Hematopoietic multipotent progenitor cell treated with erythropoietin and hydrocortisone succinate and interleukin-3 and kit ligand, for 8 days (in vitro differentiated cells): Measurements from ENCODE around the gene WDR12.
"Not testable (repeated sequence)": the region's sequence is repeated elsewhere in the genome, so short reads cannot be mapped to it uniquely, and the experiment has no call there.

ENCODE experiments used
- DNase-seq: peaks from one replicate; pipeline ENCODE4 v3.0.0-alpha.2; 2015

Gene WDR12

GRCh38 chr2:202883987-202884675 lies 27.3 kb downstream of the WDR12 start:
- peak; percentile 25 for DNase-seq

- DNase-seq = no peak
Measured at GRCh38 chr2:202881570-202881969, 29.9 kb downstream of the WDR12 start.

DNA sequence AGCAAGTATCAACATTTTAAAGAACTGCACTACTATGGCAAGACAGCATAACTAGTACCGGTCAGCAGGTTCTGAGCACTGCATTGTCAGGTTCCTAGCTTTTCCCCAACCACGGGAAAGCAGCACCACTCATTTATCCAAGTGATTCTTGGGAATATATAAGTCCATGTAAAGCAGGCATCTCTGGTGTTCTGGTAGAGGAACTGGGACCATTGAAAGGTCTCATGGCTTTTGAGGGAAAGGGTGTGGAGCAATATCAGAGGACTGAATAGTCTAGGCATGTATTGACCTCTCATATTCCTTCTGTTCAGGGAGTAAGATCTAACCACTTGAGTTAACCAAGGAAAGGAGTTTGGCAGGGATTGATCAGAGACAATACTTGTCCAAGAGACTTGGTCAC lies 33.8 kb downstream of the WDR12 start:
- DNase-seq = no peak

GRCh38 chr2:202871300-202872141 lies 40.0 kb downstream of the WDR12 start, which contains the start of gene ICA1L:
Gene ICA1L (minus strand): TSS chr2:202871766. CDS start chr2:202829009, 42,757 bp downstream.
- DNase-seq = peak; percentile 36

DNA sequence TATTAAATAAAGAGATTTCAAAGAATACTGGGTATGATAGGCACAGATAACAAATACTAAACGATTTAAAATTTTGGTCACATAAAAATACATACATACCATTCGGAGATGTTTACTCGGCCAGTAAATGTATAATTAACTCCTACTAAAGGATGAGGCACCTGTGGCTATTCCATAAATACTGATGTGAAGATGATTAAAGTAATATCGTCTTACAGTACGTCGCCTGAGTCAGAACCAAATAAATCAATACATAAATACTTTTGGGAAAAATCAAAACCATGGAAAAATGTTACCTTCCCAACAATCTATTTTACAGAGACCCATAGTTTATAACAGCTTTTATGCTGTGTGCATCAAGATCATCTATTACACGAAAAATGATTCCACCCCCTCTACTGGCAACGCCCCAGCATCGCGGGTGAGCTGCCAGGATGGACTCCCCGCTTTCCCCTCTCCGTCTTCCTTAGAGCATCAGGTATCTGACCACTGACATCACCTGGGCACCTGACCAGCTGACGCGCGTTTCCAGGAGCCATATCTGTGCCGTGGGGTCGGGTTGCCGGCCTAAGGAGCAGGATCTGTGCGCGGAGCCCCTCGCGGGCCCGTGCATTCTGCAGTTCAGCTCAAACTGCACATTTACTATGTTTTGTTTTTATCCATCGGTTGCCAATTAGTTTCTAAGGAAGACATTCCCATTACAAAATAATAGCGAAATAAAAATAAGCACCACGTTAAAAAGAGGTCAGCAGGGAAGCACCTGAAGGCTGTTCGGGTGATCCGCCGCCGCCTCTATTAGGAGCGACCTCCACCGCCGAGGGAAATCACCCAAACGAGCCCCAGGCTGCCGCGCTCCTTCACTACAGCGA lies 40.8 kb downstream of the WDR12 start:
- peak; percentile 76 for DNase-seq

GRCh38 chr2:202861987-202862386 lies 49.5 kb downstream of the WDR12 start:
- no peak for DNase-seq

DNA sequence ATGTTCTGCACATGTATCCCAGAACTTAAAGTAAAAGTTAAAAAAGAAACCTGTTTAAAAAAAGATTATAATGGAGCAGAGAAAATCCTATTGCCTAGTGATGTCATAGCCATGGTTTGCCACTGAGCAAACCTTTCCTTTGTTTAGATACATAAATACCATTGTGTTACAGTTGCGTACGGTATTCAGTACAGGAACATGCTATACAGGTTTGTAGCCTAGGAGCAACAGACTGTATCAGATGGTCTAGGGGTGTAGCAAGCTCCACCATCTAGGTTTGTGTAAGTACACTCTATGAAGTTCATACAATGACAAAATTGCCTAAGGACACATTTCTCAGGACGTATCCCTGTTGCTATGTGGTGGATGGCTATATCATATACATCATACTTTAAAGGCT lies 52.9 kb downstream of the WDR12 start:
- no peak for DNase-seq

DNA sequence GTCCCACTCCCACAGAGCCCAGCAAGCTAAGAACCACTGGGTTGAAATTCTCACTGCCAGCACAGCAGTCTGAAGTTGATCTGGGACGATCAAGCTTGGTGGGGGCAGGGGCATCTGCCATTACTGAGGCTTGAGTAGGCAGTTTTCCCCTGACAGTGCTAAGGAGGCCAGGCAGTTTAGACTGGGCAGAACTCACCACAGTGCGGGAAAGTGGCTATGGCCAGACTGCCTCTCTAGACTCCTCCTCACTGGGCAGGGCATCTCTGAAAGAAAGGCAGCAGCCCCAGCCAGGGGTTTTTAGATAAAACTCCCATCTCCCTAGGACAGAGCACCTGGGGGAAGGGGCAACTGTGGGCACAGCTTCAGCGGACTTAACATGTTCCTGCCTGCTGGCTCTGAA lies 62.1 kb downstream of the WDR12 start:
- DNase-seq = not testable (repeated sequence)

DNA sequence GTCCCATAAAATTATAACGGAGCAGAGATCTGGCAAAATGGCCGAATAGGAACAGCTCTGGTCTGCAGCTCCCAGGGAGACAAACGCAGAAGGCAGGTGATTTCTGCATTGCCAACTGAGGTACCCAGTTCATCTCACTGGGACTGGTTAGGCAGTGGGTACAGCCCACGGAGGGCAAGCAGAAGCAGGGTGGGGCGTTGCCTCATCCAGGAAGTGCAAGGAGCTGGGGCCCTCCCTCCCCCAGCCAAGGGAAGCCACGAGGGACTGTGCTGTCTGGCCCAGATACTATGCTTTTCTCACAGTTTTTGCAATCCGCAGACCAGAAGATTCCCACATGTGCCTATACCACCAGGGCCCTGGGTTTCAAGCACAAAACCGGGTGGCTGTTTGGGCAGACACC lies 62.7 kb downstream of the WDR12 start:
- peak; percentile 23 for DNase-seq

DNA sequence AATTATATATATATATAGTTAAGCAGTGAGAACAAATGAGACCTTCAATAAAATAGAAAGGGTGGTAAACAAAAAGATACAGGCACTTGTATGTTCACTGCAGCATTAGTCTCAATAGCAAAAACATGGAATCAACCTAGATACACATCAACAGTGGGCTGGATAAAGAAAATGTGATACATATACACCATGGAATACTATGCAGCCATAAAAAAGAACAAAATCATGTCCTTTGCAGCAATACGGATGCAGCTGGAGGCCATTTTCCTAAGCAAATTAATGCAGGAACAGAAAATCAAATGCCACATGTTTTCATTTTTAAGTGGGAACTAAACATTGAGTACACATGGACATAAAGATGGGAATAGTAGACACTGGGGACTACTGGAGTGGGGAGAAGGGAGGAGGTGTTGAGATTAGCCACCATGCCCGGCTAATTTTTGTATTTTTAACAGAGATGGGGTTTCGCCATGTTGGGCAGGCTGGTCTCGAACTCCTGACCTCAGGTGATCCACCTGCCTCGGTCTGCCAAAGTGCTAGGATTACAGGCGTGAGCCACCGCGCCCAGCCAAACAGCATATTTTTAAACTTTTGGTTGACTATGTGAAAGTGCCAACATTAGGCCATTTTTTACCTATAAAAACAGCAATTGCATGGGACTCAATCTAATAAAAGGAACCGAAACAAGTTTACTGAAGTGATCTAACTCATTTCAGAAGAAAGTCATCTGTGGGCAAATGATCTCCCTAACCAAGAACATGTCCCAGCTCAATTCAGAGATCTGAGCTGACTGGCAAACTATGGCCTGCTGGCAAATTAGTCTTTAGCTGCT lies 63.6 kb downstream of the WDR12 start:
- no peak for DNase-seq

- DNase-seq = no peak
Measured at GRCh38 chr2:202844656-202845055, 66.8 kb downstream of the WDR12 start.

DNA sequence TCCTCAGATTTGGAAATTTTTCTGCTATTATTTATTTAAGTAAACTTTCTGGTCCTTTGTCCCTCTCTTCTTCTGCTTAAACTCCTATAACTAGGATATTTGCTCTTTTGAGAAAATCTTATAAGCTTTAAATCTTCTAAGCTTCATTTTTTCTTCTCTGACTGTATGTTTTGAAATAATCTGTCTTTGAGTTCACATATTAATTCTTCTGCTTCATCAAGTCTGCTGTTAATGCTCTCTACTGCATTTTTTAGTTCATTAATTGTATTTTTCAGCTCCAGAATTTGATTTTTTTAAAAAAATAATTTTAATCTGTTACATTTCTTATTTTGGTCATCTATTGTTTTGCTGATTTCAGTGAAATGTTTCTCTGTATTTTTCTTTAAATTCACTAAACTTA lies 68.8 kb downstream of the WDR12 start:
- no peak for DNase-seq

- peak; percentile 11 for DNase-seq
Measured at GRCh38 chr2:202841090-202841867, 70.2 kb downstream of the WDR12 start.

DNA sequence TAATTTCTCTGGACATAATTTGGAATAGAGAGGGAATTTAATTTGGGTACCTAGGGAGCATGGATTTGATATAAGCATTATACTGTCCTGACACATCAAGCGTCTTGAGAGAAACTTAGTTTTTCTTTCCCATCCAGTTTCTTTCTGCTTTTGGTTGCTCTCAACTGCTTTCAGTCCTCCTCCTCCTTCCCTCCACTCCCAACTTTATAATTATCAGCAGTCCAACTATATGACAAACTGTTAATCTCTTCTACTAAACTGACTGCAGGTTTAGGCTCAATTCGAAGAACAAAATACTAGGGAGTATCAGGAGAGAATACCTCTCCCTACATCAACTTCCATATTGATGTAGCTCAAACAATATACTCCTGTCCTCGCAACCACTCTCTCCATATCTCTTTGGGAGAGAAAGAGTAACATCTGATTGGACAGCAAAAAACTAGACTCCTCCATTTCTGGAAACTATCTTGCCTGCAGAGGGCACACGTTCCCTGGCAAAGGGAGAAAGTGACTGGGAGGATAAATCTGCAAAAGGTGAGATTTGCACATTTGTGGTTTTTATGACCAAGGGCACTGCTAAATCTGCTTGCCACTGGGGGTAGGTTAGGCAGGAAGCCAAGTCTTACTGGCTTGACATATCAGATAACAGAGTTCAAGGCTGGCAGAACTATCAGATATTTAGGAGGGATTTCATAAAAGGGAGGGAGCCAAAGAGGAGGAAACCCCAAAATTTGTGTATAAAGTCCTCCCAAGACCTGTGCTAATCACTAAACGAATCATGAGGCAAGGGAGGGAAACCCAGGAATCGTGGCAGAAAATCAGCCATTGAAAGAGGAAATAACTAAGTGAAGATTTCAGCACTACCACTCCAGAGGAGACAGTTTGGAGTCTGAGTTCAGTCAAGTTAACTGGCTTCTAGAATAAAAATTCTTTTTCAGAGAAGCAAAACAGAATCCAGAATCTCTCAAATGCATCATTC lies 79.9 kb downstream of the WDR12 start:
- peak; percentile 81 for DNase-seq

DNA sequence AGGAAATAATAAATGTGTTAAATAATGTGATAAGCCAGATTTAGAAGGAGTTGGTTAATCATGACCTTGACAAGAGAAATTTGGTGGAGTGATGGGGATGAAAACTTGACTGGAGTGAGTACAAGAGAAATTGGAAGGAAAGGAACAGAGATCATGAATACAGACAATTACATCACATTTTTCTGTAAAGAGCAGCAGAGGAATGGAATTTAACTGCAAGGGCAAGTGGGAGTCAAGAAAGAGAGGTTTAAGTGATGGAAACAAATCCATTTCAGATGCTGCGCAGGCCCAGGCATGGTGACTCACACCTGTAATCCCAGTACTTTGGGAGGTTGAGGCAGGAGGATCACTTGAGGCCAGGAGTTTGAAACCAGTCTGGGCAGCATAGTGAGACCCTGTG lies 86.6 kb downstream of the WDR12 start:
- no peak for DNase-seq
